Head of caudate nucleus (tissue), 42 donors: ENCODE data around the gene HHIP.
"Not testable (repeated sequence)": the region's sequence is repeated elsewhere in the genome, so short reads cannot be mapped to it uniquely, and the experiment has no call there.

Source experiments
- DNase-seq, 42 donors: peaks; one replicate each; pipeline versions ENCODE4 v3.0.0 to v3.0.0-alpha.2; 2020 to 2021; ENCODE audit warnings: mixed read lengths in 7 of 42
- intact Hi-C: fragments of 100-400 bp; cut with DNase I; formaldehyde crosslinking; loops from one replicate; pipeline ENCODE4 v1.15.0; 2022

Gene HHIP

GRCh38 chr4:144733566-144733965 is 87.6 kb downstream of the HHIP start:
- DNase-seq = no peak
- intact Hi-C loops = no loop called here

DNA sequence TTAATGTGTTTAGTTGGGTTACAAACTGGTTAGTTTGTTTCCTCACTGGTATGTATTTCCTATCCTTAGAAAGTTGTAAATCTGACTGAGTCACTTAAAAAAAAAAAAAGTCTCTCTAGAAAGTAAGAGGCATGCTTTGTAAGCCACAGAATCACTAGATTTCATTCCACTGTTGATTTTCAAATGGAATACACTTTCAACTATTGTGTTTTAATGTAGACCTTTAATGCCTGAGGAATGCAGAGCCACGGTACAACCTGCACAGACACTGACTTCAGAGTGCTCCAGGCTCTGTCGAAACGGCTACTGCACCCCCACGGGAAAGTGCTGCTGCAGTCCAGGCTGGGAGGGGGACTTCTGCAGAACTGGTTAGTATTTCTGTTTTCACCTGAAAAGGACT is 88.6 kb downstream of the HHIP start:
- no peak for DNase-seq
- intact Hi-C loops = no loop called here

DNA sequence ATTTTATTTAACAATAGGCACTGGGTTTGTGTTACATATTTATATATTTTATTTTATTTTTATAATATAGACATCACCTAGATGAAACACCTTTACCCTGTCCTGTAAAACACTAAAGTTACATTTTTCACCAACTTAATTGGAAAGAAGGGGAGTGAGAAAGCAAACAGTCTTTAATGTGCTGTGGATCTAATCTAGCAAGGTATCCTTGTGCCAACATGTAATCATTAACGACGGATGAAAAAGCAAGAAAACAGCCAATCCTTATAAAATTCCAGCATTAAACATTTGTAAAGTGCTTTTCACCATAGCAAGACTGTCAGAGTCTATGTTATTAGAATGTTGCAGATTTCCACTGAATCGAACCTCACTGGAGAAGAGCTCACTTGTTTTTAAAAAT is 92.7 kb downstream of the HHIP start:
- intact Hi-C loops = no loop called here
- DNase-seq = no peak

DNA sequence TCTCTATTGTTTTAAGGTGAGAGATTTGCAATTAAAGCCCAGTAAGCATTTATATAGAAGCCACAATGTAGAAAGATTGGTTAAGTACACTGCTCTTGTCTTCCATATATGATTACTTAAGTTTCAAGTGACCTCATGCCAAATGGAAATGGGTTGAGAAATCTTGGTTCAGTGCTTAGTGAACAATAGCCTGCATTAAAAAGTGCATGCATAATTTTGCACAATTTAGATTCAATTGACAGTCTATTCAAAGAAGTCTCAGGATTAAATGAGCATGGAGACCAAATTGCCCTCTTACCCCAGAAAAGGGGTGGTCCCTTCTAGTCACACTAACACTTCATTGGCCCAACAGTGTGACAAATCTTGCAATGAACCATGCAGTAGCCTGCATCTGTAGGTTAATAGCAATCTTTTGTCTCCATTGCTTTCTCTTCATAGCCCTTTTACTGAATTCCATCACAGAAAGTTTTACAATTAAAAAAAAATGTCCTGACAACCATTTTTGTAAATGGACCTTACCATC is 93.6 kb downstream of the HHIP start:
- intact Hi-C loops = no loop called here
- no peak for DNase-seq

GRCh38 chr4:144740316-144740715 is 94.4 kb downstream of the HHIP start:
- DNase-seq = no peak
- intact Hi-C loops = no loop called here

GRCh38 chr4:144748814-144749555 is 103.0 kb downstream of the HHIP start:
- DNase-seq = no peak
- intact Hi-C loops = no loop called here

DNA sequence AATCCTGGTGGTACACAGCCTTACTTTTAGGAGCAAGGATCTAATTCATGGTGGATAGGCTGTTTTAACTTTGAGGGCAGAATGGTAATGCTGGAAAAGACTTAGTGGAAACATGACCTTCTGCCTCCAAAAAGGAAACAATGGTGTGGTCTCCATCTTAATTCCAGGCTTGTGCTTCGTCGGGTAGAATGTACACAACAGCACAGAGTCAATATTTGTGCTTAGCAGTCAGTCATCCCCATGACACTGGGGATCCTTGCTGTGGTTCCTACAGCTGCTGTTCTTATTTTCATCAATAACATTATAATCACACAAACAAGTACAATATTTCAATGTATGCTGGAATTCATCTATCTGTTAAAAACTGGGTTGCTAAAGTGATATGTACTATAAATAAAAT is 104.4 kb downstream of the HHIP start:
- intact Hi-C loops = no loop called here
- no peak for DNase-seq

DNA sequence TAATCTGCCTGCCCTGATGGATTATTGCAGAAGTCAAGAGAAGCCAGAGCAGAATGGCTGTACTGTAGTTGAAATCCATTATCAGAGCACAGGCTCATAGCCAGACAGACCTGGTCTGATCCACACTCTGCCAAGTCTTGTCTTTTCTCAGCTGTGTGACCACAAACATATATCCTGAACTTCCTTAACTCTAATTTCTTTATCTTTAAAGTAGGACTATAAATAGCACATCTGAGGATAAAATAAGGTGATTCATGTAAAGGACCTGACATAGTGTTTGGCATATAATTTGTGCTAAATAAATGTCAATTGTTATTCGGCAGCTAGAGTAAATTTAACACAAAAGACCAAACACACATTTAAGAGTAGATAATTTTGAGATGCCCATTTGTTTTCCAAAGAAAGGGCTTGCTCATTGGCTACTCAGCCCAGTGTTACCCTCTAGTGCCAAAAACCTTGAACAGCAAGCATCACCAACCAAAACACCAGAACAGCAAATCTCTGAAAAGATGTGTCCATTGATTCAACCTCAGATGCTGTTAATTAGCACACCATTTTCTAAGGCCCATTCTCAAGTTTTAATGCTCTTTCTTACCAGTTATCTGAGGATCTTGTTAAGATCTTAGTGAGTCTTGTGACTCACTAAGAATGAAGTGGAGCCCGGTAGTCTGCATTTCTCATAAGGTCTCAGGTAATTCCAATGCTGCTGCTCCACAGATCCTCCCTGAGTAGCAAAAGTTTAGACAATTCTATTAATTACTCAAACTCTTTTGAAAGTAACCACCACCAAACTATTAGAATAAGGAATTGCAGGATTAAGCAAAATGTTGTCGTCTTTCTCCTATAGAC is 108.8 kb downstream of the HHIP start:
- intact Hi-C loops = no loop called here
- DNase-seq = peak in 20 of 42 donors; percentile 1 to 69 (median 30)

DNA sequence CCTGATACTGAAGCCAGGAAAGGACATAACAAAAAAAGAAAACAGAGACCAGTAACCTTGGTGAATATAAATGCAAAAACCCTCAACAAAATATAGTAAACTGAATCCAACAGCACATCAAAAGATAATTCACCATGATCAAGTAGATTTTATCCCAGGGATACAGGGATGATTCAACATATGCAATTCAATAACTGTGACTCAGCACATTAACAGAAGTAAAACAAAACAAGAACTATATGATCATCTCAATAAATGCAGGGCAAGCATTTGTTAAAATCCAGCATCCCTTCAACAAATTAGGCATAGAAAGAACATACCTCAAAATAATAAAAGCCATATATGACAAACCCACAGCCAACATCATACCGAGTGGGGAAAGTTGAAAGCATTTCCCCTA is 112.0 kb downstream of the HHIP start:
- intact Hi-C loops = no loop called here
- DNase-seq = no peak

- intact Hi-C loops, DNase-seq: not testable (repeated sequence)
These were observed 122.9 kb downstream of the HHIP start for GRCh38 chr4:144768809-144769208.

DNA sequence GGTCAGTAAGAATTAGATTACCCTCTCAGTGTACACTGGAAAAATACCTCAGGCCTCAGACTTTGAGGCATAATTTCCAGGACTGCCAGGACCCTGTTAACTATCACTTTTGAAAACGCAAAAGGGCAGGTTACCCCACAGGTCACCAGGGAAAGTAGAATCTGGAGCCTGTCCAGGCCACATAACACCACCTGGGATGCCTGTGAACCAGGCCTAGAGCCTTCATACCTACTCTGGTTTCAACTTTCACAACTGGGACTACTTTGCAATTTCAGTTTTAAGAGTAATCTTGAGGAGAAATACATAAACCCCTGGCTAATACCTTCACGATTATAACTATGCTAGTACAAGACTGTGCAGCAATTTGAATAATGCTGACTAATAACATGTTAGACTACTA is 132.4 kb downstream of the HHIP start:
- intact Hi-C loops = no loop called here

GRCh38 chr4:144782345-144782744 is 136.4 kb downstream of the HHIP start:
- DNase-seq = no peak
- intact Hi-C loops = loop anchor here (10.0 kb wide), 1 partner anchor 608 kb away; no protein-coding TSS in a partner anchor

More for the DNA sequence above, 132.4 kb downstream of the HHIP start:
- DNase-seq = no peak

GRCh38 chr4:144785961-144786360 is 140.0 kb downstream of the HHIP start:
- intact Hi-C loops = loop anchor here (10.0 kb wide), 1 partner anchor 611 kb away; no protein-coding TSS in a partner anchor
- DNase-seq = no peak

- intact Hi-C loops = loop anchor here (10.0 kb wide), 1 partner anchor 613 kb away; no protein-coding TSS in a partner anchor
- peak in 5 of 42 donors; percentile 1 to 33 (median 9) for DNase-seq
These were observed 141.7 kb downstream of the HHIP start for GRCh38 chr4:144787365-144788258.

DNA sequence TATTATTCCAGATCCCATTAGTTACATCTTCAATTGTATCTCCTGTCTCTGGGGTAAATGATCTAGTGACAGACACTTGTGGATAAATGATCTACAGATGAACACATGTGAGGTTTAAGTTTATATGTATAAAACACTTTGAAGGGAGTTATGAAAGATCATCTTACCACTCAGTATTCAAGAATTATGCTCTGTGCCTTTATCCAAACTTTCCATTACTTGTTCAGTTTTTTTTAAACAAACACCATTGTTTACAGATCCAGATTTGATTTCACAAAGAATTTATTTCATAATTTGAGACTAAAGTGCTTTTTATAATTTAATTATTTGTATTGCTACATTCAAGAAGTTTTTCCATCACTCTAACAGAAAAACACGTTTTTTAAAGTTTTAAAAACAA is 142.5 kb downstream of the HHIP start:
- intact Hi-C loops = loop anchor here (10.0 kb wide), 1 partner anchor 614 kb away; no protein-coding TSS in a partner anchor
- DNase-seq = no peak

GRCh38 chr4:144791933-144792332 is 146.0 kb downstream of the HHIP start:
- DNase-seq, intact Hi-C loops: not testable (repeated sequence)
